IMR-90 (cell line): ENCODE measurements around the gene LDLRAD4. TPM values are rescaled to one million over a fixed set of nuclear protein-coding genes. Genes with fewer than 3 reads are reported as not detected.

ENCODE experiments used
- ATAC-seq: fragments of 200-7000 bp; cut with Tn5 transposase; 2 replicates; pipeline ENCODE4 v1.9.1; 2020; ENCODE audit warnings: low read depth, mild to moderate bottlenecking, moderate library complexity
- BruUV-seq: library from RNA; stranded (reverse); fragments of 400-500 nt; replicated peaks from 2 replicates; lab custom pipeline; 2021; lab: Mats Ljungman, UMichigan
- CTCF ChIA-PET: fragments of 300-600 bp; formaldehyde crosslinking; extraction: SDS; loops from one replicate; lab custom pipeline; 2021; ENCODE audit warnings: antibody characterized with exemption; lab: Yijun Ruan, JAX
- POLR2A ChIA-PET: fragments of 300-600 bp; sonication (Branson Sonifier 250); formaldehyde crosslinking; loops from one replicate; lab custom pipeline; 2022; ENCODE audit warnings: antibody characterized with exemption; ENCODE audit not compliant: unreplicated experiment; lab: Charles Lee
- DNase-seq: peaks from one replicate; pipeline ENCODE4 v3.0.0; 2013
- H2AFZ ChIP-seq: replicated peaks from 2 replicates; pipeline ENCODE3; 2013; ENCODE audit warnings: low read length, mild to moderate bottlenecking; ENCODE audit not compliant: poor library complexity
- H2AK5ac ChIP-seq: 2 replicates; pipeline ENCODE4 v1.6.1; 2013; ENCODE audit warnings: low read depth, low read length, inconsistent platforms
- H2AK9ac ChIP-seq: replicated peaks from 2 replicates; pipeline ENCODE3; 2013; ENCODE audit warnings: mild to moderate bottlenecking, low read depth, low read length, moderate library complexity; ENCODE audit not compliant: poor library complexity
- H2BK120ac ChIP-seq: 2 replicates; pipeline ENCODE4 v1.6.1; 2013; ENCODE audit warnings: low read depth, low read length, inconsistent platforms
- H2BK15ac ChIP-seq: 3 replicates; pipeline ENCODE4 v1.6.1; 2013; ENCODE audit warnings: low read depth, low read length, inconsistent platforms
- H2BK20ac ChIP-seq: 2 replicates; pipeline ENCODE4 v1.6.1; 2013; ENCODE audit warnings: low read depth, mild to moderate bottlenecking, inconsistent platforms, low read length, moderate library complexity
- H2BK5ac ChIP-seq: 2 replicates; pipeline ENCODE4 v1.6.1; 2013; ENCODE audit warnings: mild to moderate bottlenecking, low read depth, low read length, inconsistent platforms; ENCODE audit not compliant: poor library complexity, severe bottlenecking
- H3K14ac ChIP-seq: replicated peaks from 2 replicates; pipeline ENCODE4 v1.6.1; 2013; ENCODE audit warnings: low read depth, low read length, inconsistent platforms
- H3K18ac ChIP-seq: 2 replicates; pipeline ENCODE4 v1.6.1; 2013; ENCODE audit warnings: low read depth, low read length, control low read depth
- H3K23ac ChIP-seq: 2 replicates; pipeline ENCODE4 v1.6.1; 2013; ENCODE audit warnings: low read depth, low read length, inconsistent platforms
- H3K27ac ChIP-seq: 2 replicates; pipeline ENCODE4 v1.5.1; 2013; ENCODE audit warnings: mild to moderate bottlenecking, control low read depth, low read length; ENCODE audit not compliant: insufficient read depth
- H3K27me3 ChIP-seq: 2 replicates; pipeline ENCODE4 v1.6.1; 2013; ENCODE audit warnings: low read length; ENCODE audit not compliant: control insufficient read depth, insufficient read depth
- H3K36me3 ChIP-seq: 2 replicates; pipeline ENCODE4 v1.6.1; 2013; ENCODE audit warnings: low read length, mixed read lengths; ENCODE audit not compliant: control insufficient read depth, insufficient read depth
- H3K4ac ChIP-seq: 2 replicates; pipeline ENCODE4 v1.6.1; 2013; ENCODE audit warnings: low read depth, low read length, inconsistent platforms
- H3K4me1 ChIP-seq: 2 replicates; pipeline ENCODE4 v1.6.1; 2013; ENCODE audit warnings: low read length, mixed read lengths; ENCODE audit not compliant: control insufficient read depth, insufficient read depth
- H3K4me2 ChIP-seq: 2 replicates; pipeline ENCODE4 v1.6.1; 2013; ENCODE audit warnings: low read depth, mild to moderate bottlenecking, control low read depth, low read length, moderate library complexity
- H3K4me3 ChIP-seq: 2 replicates; pipeline ENCODE4 v1.5.1; 2013; ENCODE audit warnings: low read depth, mild to moderate bottlenecking, control low read depth, low read length, moderate library complexity; ENCODE audit not compliant: insufficient read depth
- H3K56ac ChIP-seq: 2 replicates; pipeline ENCODE4 v1.6.1; 2013; ENCODE audit warnings: low read length, inconsistent platforms; ENCODE audit not compliant: insufficient read depth; ENCODE audit errors: extremely low read depth
- H3K79me1 ChIP-seq, 2 experiments: 2 replicates each; pipeline ENCODE4 v1.6.1; 2013; ENCODE audit warnings: low read length in 2 of 2, inconsistent platforms in 1 of 2, low read depth in 1 of 2
- H3K9ac ChIP-seq: 2 replicates; pipeline ENCODE4 v1.6.1; 2013; ENCODE audit warnings: low read depth, low read length, control low read depth
- H3K9me1 ChIP-seq: 2 replicates; pipeline ENCODE4 v1.6.1; 2013; ENCODE audit warnings: low read length, inconsistent platforms; ENCODE audit not compliant: insufficient read depth
- H3K9me3 ChIP-seq: 2 replicates; pipeline ENCODE4 v1.6.1; 2013; ENCODE audit warnings: low read length; ENCODE audit not compliant: control insufficient read depth, insufficient read depth
- H4K20me1 ChIP-seq: 2 replicates; pipeline ENCODE4 v1.6.1; 2013; ENCODE audit warnings: low read length, inconsistent platforms; ENCODE audit not compliant: insufficient read depth
- H4K5ac ChIP-seq: 2 replicates; pipeline ENCODE4 v1.6.1; 2013; ENCODE audit warnings: mild to moderate bottlenecking, low read depth, low read length, control low read depth
- H4K8ac ChIP-seq, 2 experiments: 2 replicates each; pipeline ENCODE4 v1.6.1; 2013; ENCODE audit warnings: low read depth in 2 of 2, low read length in 2 of 2, control low read depth in 1 of 2, inconsistent platforms in 1 of 2
- H4K91ac ChIP-seq: 2 replicates; pipeline ENCODE4 v1.6.1; 2013; ENCODE audit warnings: low read depth, low read length, inconsistent platforms; ENCODE audit not compliant: insufficient read depth
- CTCF ChIP-seq: conservative IDR thresholded peaks from 2 replicates; pipeline ENCODE4 v1.5.1; 2012; ENCODE audit warnings: mild to moderate bottlenecking, low read depth, low read length, improper control_type of control experiment
- FOS ChIP-seq: fragments of 150-350 bp; IDR thresholded peaks from 2 replicates; pipeline ENCODE4 v1.6.1; 2016; ENCODE audit warnings: low read depth, low read length
- MAFK ChIP-seq: IDR thresholded peaks from 2 replicates; pipeline ENCODE4 v1.6.1; 2012; ENCODE audit warnings: low read depth, low read length, improper control_type of control experiment
- MXI1 ChIP-seq: IDR thresholded peaks from 2 replicates; pipeline ENCODE4 v1.6.1; 2012; ENCODE audit warnings: low read depth, mild to moderate bottlenecking, low read length, moderate library complexity, borderline replicate concordance
- NFE2L2 ChIP-seq: fragments of 150-350 bp; IDR thresholded peaks from 2 replicates; pipeline ENCODE4 v1.6.1; 2016; ENCODE audit warnings: low read depth, mild to moderate bottlenecking, low read length
- RCOR1 ChIP-seq: IDR thresholded peaks from 2 replicates; pipeline ENCODE4 v1.6.1; 2012; ENCODE audit warnings: mild to moderate bottlenecking, low read length, improper control_type of control experiment; ENCODE audit not compliant: insufficient replicate concordance
- WGBS, 2 experiments: methylation state at CpG; one replicate each; pipeline versions ENCODE4 v1.1.5 to v1.1.7; 2013; ENCODE audit warnings: missing lambda C conversion rate in 2 of 2; ENCODE audit not compliant: insufficient read length in 1 of 2; ENCODE audit errors: extremely low coverage in 2 of 2; 5-methylcytosine and 5-hydroxymethylcytosine counted together
- dilution Hi-C: fragments of 300-500 bp; cut with HindIII; formaldehyde crosslinking; loops from one replicate; pipeline ENCODE4 v1.14.3; 2018; ENCODE audit warnings: low sequenced_read_pairs; ENCODE audit not compliant: unreplicated experiment
- in situ Hi-C: fragments of 300-500 bp; cut with MboI; formaldehyde crosslinking; loops from 3 replicates; pipeline ENCODE4 v1.14.3; 2019; ENCODE audit warnings: low sequenced_read_pairs, inconsistent platforms, mixed read lengths
- intact Hi-C: fragments of 100-400 bp; cut with micrococcal nuclease; formaldehyde crosslinking; loops from 2 replicates; pipeline ENCODE4 v1.10.0; 2022
- polyA plus RNA-seq, 3 experiments: library from polyadenylated mRNA; depleted of rRNA; stranded (reverse); fragments of >200 nt; gene quantifications; 2 replicates each; pipeline ENCODE4 v1.2.3, GENCODE V29; 2012; ENCODE audit warnings: low replicate concordance in 1 of 3
- total RNA-seq: library from RNA; depleted of rRNA; stranded (reverse); fragments of >200 nt; gene quantifications from 2 replicates; pipeline ENCODE4 v1.2.3, GENCODE V29; 2012

LDLRAD4 gene
- total and polyA plus RNA-seq, 2 of the 4 experiments (the other 2 are of a cell fraction): not detected

DNA sequence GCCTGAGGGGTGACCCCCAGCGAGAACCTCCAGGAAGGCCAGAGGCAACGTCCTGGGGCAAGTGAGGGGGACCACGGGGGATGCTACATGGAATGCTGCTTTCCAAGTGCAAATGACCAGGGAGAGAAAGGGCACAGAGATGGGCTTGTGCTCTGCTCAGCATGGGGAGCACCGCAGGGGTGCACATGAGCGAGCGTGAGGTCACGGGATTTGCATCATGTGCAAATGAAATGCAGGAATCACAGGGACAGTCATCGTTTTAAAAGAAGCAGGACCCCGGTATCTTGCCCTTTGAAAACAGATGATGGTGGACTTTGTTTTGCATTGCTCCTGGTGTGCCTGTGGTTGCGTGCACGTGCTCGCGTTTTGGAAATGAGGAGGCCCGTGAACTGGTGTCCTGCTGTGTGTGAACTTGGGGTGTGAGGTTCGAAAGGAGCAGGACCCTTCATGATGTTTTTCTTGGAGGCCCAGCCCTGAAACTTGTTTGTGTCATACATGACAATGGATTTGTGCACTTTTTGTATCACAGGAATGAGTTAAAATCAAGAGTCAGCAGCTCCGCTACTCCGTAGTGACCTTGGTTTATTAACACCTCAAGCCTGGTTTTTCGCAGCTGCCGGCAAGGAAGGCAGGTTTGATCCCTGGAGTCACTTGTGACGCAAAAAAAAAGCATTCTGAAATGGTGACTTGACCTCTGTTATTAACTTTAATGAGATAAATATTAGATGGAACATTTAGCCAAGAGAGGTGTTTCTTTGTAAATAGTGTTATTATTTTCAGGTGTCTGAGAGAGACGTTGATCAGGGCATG is 234.5 kb downstream of the LDLRAD4 start (continued):
- no peak for TF ChIP-seq FOS

- ChIA-PET POLR2A (no interaction called here), CTCF (no interaction called here)
- no peak overlapping the region for H3K14ac ChIP-seq
- DNase-seq (no peak), ATAC-seq (no peak)
- no peak overlapping the region for H2BK20ac ChIP-seq
- no peak overlapping the region for H3K4me3 ChIP-seq
- dilution Hi-C loops (no loop called here), intact Hi-C loops (no loop called here), in situ Hi-C loops (no loop called here)
- H3K9me3 ChIP-seq: no peaks in the 10 kb centered on the region
- H4K20me1 ChIP-seq: no peaks in the 10 kb centered on the region
- H2BK5ac ChIP-seq: no peak overlapping the region
- no peaks in the 10 kb centered on the region for H3K4me1 ChIP-seq
- no peaks in the 10 kb centered on the region for H3K36me3 ChIP-seq
- no peak overlapping the region for H2AK9ac ChIP-seq
- H3K27me3 ChIP-seq: peaks cover 2% of the 10 kb centered on the region; the same call in 1 of the 2 replicates
- no peaks in the 10 kb centered on the region for H3K9me1 ChIP-seq
- no peak overlapping the region for H2BK15ac ChIP-seq
- no TSS peak for BruUV-seq
- no peak overlapping the region for H2AK5ac ChIP-seq
- H3K18ac ChIP-seq: no peak overlapping the region
- no peak overlapping the region for H3K9ac ChIP-seq
- no peak for TF ChIP-seq CTCF
- no peak for TF ChIP-seq FOS
- no peak for TF ChIP-seq MXI1
- no peak for TF ChIP-seq RCOR1
- TF ChIP-seq MAFK: no peak
- no peak for TF ChIP-seq NFE2L2
- no peak overlapping the region for H2BK120ac ChIP-seq
- no peak overlapping the region for H3K56ac ChIP-seq
- no peak overlapping the region for H3K4ac ChIP-seq
- 62% methylated on average over 6 of the region's 18 CpGs; no CpG with 5 or more reads in 1 of the 2 experiments for WGBS, 2 experiments
- H2AFZ ChIP-seq: no peak overlapping the region
- H4K8ac ChIP-seq: no peak overlapping the region
- no peak overlapping the region for H4K5ac ChIP-seq
- H3K27ac ChIP-seq: no peak overlapping the region
- H3K79me1 ChIP-seq: no peaks in the 10 kb centered on the region
- no peak overlapping the region for H3K23ac ChIP-seq
- no peak overlapping the region for H3K4me2 ChIP-seq
- H4K91ac ChIP-seq: no peak overlapping the region
These were observed 235.2 kb downstream of the LDLRAD4 start for GRCh38 chr18:13453714-13454113.
